PC-3 (cell line): ENCODE measurements around the gene CA11.

Experiments used
- EZH2 ChIP-seq: fragments of 300-600 bp; sonication (generic); IDR thresholded peaks from one replicate; pipeline ENCODE4 v1.6.1; 2017; ENCODE audit warnings: antibody characterized with exemption, mild to moderate bottlenecking, low read length; ENCODE audit not compliant: unreplicated experiment
- EZH2phosphoT487 ChIP-seq: fragments of 300-600 bp; sonication (generic); IDR thresholded peaks from 2 replicates; pipeline ENCODE4 v1.6.1; 2018; ENCODE audit warnings: mild to moderate bottlenecking, antibody characterized with exemption, low read length, borderline replicate concordance
- TF ChIP-seq, protein P1 (sequence below): fragments of 300-600 bp; sonication (generic); conservative IDR thresholded peaks from 2 replicates; pipeline ENCODE4 v1.5.1; 2017; ENCODE audit warnings: antibody characterized with exemption, low read depth, mild to moderate bottlenecking, low read length

DNA sequence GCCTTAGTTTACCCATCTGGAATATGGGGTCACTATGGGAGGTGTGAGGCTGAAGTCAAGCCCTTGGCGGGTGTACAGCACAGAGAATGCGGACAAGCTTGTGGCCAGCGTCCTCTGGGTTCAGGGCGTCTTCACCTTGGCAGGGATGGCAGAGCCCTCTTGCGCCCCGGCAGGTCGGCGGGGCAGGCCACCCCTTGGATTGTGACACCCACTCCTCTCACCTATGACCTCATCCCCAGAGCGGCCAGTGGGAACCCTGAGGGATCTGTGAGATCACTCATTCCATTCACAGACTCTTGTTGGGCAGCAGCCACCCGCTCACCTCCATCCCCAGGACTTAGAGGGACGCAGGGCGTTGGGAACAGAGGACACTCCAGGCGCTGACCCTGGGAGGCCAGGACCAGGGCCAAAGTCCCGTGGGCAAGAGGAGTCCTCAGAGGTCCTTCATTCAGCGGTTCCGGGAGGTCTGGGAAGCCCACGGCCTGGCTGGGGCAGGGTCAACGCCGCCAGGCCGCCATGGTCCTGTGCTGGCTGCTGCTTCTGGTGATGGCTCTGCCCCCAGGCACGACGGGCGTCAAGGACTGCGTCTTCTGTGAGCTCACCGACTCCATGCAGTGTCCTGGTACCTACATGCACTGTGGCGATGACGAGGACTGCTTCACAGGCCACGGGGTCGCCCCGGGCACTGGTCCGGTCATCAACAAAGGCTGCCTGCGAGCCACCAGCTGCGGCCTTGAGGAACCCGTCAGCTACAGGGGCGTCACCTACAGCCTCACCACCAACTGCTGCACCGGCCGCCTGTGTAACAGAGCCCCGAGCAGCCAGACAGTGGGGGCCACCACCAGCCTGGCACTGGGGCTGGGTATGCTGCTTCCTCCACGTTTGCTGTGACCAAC, 39.3 kb downstream of the CA11 start, which contains the start of gene SPACA4:
- TF ChIP-seq, protein P1, sequence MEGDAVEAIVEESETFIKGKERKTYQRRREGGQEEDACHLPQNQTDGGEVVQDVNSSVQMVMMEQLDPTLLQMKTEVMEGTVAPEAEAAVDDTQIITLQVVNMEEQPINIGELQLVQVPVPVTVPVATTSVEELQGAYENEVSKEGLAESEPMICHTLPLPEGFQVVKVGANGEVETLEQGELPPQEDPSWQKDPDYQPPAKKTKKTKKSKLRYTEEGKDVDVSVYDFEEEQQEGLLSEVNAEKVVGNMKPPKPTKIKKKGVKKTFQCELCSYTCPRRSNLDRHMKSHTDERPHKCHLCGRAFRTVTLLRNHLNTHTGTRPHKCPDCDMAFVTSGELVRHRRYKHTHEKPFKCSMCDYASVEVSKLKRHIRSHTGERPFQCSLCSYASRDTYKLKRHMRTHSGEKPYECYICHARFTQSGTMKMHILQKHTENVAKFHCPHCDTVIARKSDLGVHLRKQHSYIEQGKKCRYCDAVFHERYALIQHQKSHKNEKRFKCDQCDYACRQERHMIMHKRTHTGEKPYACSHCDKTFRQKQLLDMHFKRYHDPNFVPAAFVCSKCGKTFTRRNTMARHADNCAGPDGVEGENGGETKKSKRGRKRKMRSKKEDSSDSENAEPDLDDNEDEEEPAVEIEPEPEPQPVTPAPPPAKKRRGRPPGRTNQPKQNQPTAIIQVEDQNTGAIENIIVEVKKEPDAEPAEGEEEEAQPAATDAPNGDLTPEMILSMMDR, result no peak
- TF ChIP-seq EZH2, result no peak
- no peak for TF ChIP-seq EZH2phosphoT487
